AG04449 (cell line): Measurements from ENCODE around the gene GALNT14.

Source experiments
- CTCF ChIA-PET: fragments of 350-600 bp; formaldehyde crosslinking; extraction: SDS; loops from one replicate; lab custom pipeline; 2021; ENCODE audit warnings: antibody characterized with exemption; lab: Yijun Ruan, JAX
- POLR2A ChIA-PET: fragments of 400-600, 350-600 bp; formaldehyde crosslinking; extraction: SDS; loops from one replicate; lab custom pipeline; 2020; ENCODE audit warnings: antibody characterized with exemption, inconsistent platforms; lab: Yijun Ruan, JAX
- DNase-seq: peaks from one replicate; pipeline ENCODE4 v3.0.0-alpha.2; 2010; ENCODE audit warnings: low read depth, low spot score
- H3K4me3 ChIP-seq: 2 replicates; pipeline ENCODE4 v1.5.1; 2011; ENCODE audit warnings: low read depth, mild to moderate bottlenecking, control low read depth, low read length
- TF ChIP-seq, protein P1 (sequence below): IDR thresholded peaks from one replicate; pipeline ENCODE4 v1.5.1; 2011; ENCODE audit warnings: mild to moderate bottlenecking, moderate library complexity, low read length, control low read depth, inconsistent platforms; ENCODE audit not compliant: insufficient read depth; ENCODE audit errors: missing control alignments

Gene GALNT14

GRCh38 chr2:30883184-30883583, 255.1 kb downstream of the GALNT14 start:
- CTCF ChIA-PET = interaction anchor here (1.9 kb wide), 1 partner anchor 20 kb away, joined by 6 read pairs; no protein-coding TSS in a partner anchor
- TF ChIP-seq, protein P1, sequence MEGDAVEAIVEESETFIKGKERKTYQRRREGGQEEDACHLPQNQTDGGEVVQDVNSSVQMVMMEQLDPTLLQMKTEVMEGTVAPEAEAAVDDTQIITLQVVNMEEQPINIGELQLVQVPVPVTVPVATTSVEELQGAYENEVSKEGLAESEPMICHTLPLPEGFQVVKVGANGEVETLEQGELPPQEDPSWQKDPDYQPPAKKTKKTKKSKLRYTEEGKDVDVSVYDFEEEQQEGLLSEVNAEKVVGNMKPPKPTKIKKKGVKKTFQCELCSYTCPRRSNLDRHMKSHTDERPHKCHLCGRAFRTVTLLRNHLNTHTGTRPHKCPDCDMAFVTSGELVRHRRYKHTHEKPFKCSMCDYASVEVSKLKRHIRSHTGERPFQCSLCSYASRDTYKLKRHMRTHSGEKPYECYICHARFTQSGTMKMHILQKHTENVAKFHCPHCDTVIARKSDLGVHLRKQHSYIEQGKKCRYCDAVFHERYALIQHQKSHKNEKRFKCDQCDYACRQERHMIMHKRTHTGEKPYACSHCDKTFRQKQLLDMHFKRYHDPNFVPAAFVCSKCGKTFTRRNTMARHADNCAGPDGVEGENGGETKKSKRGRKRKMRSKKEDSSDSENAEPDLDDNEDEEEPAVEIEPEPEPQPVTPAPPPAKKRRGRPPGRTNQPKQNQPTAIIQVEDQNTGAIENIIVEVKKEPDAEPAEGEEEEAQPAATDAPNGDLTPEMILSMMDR = no peak
- POLR2A ChIA-PET = no interaction called here
- no peak for DNase-seq
- no peak overlapping the region for H3K4me3 ChIP-seq

- TF ChIP-seq, protein P1 = no peak
- H3K4me3 ChIP-seq = no peak overlapping the region
- ChIA-PET POLR2A (no interaction called here), CTCF (interaction anchor here (0.9 kb wide), 1 partner anchor 373 kb away, joined by 3 read pairs; no protein-coding TSS in a partner anchor)
- no peak for DNase-seq
These were observed 257.7 kb downstream of the GALNT14 start for GRCh38 chr2:30880516-30880915.

DNA sequence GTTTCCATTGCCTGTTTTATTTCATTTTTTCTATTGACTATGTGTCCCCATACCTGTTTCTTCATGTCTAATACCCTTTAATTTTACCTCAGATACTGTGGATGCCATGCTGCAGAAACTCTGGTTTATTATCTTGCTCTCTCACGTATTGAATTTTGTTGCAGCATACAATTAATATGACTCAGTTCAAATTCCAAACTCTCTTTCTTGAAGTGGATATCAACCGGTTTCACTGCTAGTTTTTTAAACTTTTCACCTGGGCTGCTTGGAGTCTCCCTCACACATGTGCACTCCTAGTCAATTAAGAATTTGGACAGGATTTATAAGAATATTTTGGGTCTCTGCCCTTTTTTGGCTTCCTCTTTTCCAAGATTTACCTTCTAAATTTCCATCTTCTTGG, 260.4 kb downstream of the GALNT14 start:
- ChIA-PET POLR2A (no interaction called here), CTCF (interaction anchor here (3.7 kb wide), 1 partner anchor 16 kb away, joined by 14 read pairs; no protein-coding TSS in a partner anchor)
- H3K4me3 ChIP-seq = no peak overlapping the region
- TF ChIP-seq, protein P1 = no peak
- DNase-seq = no peak

DNA sequence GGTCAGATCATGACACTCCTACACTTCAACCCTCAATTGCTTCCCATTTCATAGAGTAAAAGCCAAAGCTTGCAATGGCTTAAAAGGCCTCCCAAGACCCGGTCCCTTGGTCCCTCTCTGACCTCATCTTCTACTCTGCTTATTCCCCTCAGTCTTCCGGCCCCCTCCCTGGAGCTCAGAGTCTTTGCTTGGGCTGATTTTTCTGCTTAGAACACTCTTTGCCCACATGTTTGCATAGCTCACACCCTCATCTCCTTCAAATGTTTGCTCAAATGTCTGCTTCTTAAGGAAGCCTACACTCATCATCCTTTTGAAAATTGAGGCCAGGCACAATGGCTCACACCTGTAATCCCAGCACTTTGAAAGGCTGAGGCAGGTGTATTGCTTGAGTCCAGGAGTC, 265.4 kb downstream of the GALNT14 start:
- no peak for DNase-seq
- ChIA-PET CTCF (interaction anchor here (1.1 kb wide), 1 partner anchor 11 kb away, joined by 8 read pairs; no protein-coding TSS in a partner anchor), POLR2A (no interaction called here)
- TF ChIP-seq, protein P1 = no peak
- H3K4me3 ChIP-seq = no peak overlapping the region

DNA sequence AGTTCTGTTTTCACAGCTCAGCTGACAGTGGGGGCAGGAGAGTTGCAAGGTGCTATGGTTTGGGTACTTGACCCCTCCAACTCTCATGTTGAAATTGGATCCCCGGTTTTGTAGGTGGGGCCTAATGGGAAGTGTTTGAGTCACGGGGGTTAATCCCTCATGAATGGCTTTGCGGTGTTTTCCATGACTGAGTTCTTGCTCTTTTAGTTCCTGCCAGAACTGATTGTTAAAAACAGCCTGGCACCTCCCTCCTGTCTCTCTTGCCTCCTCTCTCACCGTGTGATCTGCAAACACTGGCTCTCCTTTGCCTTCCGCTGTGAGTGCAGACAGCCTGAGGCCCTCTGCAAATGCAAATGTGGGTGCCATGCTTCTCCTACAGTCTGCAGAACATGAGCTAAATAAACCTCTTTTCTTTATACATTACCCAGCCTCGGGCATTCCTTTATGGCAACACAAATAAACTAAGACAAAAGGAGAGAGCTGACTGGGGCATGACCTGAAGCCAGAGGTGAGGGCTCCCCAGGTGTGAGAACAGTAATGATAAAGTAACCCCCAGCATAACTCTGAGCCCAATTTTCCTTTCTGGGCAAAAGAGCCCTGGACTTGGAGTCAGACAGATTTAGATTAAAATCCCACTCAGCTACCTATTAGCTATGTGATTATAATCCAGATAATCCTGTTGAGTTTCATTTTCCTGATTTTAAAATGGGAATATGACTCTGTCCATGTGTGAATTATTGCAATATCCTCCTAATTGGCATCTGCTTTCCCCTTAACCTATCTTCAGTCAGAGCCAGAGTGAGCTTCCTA, 266.1 kb downstream of the GALNT14 start:
- CTCF ChIA-PET = interaction anchor here (1.1 kb wide), 1 partner anchor 10 kb away, joined by 8 read pairs; no protein-coding TSS in a partner anchor
- POLR2A ChIA-PET = no interaction called here
- no peak for DNase-seq
- TF ChIP-seq, protein P1 = no peak
- H3K4me3 ChIP-seq = no peak overlapping the region

- DNase-seq = no peak
- H3K4me3 ChIP-seq = no peak overlapping the region
- POLR2A ChIA-PET = no interaction called here
- CTCF ChIA-PET = no interaction called here
- TF ChIP-seq, protein P1 = no peak
These were observed 266.8 kb downstream of the GALNT14 start for GRCh38 chr2:30871440-30871839.
